HG03280 (cell line): Measurements from ENCODE around the gene OR2B6.

Experiments
- ATAC-seq: cut with Tn5 transposase; IDR thresholded peaks from one replicate; pipeline ENCODE4 v1.9.1; 2021; ENCODE audit warnings: mild to moderate bottlenecking, moderate library complexity; ENCODE audit not compliant: unreplicated experiment

OR2B6 gene

GRCh38 chr6:27994616-27995015 lies 37.6 kb downstream of the OR2B6 start:
- ATAC-seq: no peak

- ATAC-seq: no peak
Observed at GRCh38 chr6:28000351-28001045, 43.5 kb downstream of the OR2B6 start.

GRCh38 chr6:28001351-28001750 lies 44.3 kb downstream of the OR2B6 start:
- ATAC-seq: no peak

- no peak for ATAC-seq
Observed at GRCh38 chr6:28001751-28002150, 44.7 kb downstream of the OR2B6 start.

GRCh38 chr6:28002161-28002560 lies 45.1 kb downstream of the OR2B6 start:
- ATAC-seq: no peak

- no peak for ATAC-seq
Observed at GRCh38 chr6:28003059-28003458, 46.0 kb downstream of the OR2B6 start.

- ATAC-seq: no peak
Observed at GRCh38 chr6:28003661-28004060, 46.6 kb downstream of the OR2B6 start.

- no peak for ATAC-seq
Observed at GRCh38 chr6:28004350-28005151, 47.5 kb downstream of the OR2B6 start.

- no peak for ATAC-seq
Observed at GRCh38 chr6:28005152-28005890, 48.3 kb downstream of the OR2B6 start.

- ATAC-seq: no peak
Observed at GRCh38 chr6:28005975-28006374, 48.9 kb downstream of the OR2B6 start.
